ENCODE data around the gene COQ3.

The COQ3 gene, protein sequence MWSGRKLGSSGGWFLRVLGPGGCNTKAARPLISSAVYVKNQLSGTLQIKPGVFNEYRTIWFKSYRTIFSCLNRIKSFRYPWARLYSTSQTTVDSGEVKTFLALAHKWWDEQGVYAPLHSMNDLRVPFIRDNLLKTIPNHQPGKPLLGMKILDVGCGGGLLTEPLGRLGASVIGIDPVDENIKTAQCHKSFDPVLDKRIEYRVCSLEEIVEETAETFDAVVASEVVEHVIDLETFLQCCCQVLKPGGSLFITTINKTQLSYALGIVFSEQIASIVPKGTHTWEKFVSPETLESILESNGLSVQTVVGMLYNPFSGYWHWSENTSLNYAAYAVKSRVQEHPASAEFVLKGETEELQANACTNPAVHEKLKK

GRCh38 chr6:99393698-99394531 is at the start of gene COQ3:
Gene COQ3 (minus strand): TSS chr6:99394195. CDS start chr6:99394179, 16 bp downstream.
- CTCF ChIA-PET = no interaction called here
- TF ChIP-seq, protein P1, sequence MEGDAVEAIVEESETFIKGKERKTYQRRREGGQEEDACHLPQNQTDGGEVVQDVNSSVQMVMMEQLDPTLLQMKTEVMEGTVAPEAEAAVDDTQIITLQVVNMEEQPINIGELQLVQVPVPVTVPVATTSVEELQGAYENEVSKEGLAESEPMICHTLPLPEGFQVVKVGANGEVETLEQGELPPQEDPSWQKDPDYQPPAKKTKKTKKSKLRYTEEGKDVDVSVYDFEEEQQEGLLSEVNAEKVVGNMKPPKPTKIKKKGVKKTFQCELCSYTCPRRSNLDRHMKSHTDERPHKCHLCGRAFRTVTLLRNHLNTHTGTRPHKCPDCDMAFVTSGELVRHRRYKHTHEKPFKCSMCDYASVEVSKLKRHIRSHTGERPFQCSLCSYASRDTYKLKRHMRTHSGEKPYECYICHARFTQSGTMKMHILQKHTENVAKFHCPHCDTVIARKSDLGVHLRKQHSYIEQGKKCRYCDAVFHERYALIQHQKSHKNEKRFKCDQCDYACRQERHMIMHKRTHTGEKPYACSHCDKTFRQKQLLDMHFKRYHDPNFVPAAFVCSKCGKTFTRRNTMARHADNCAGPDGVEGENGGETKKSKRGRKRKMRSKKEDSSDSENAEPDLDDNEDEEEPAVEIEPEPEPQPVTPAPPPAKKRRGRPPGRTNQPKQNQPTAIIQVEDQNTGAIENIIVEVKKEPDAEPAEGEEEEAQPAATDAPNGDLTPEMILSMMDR (conservative IDR thresholded peaks at IDR 0.05; ENCODE audit: low read depth) = no peak
- POLR2A ChIA-PET (ENCODE audit: low non-redundant PET) = interaction anchor here (0.7 kb wide), 1 partner anchor 45 kb away, joined by 4 read pairs; the partner anchor contains the start of gene FAXC
- DNase-seq (ENCODE audit: low spot score) = peak; percentile 87
- peak within 1 kb of the TSS; percentile 90 for H3K27ac ChIP-seq

DNA sequence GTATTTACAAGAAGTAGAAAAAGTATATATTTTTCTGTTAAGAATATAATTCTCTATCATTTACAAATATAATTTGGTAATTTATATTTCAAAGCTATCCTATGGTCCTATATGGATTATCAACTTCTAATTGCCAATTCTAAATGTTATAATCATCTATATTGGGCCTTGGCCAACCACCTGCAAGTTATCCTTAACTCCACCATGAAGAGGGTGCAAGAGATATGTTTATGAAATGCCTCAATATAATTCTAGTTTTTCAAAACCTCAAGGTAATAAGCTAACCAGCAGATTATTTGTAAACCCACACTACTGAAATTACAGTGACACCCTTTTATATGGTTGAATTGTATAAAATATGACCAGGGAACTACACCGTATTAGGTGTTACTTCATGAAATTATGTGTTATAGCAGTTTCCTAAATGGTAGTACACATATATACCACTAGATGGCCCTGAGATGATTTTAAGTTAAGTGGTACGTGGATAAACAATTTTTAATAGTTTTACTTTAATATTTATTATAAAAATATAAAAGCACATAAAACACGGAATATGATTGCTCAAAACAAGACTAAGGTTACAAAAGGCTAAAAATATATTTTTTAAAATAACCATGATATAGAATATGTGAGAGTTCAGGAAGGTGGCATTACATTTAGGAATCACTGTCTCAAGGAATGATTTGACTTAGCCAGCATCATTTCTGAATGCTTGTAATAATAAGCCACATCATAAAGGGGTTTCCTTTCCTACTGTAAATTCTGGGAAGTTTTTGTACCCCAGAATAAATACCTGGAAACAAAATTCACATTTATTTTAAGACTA is 40.9 kb upstream of the COQ3 start:
- no peak overlapping the region for H3K27ac ChIP-seq
- ChIA-PET POLR2A (ENCODE audit: low non-redundant PET) (no interaction called here), CTCF (interaction anchor here (0.7 to 1.2 kb wide), 3 partner anchors 17 to 1152 kb away, joined by 3 to 6 read pairs (median 3); no protein-coding TSS in a partner anchor)
- DNase-seq (ENCODE audit: low spot score) = peak; percentile 28
- TF ChIP-seq, protein P1 (conservative IDR thresholded peaks at IDR 0.05; ENCODE audit: low read depth) = peak; percentile 73

DNA sequence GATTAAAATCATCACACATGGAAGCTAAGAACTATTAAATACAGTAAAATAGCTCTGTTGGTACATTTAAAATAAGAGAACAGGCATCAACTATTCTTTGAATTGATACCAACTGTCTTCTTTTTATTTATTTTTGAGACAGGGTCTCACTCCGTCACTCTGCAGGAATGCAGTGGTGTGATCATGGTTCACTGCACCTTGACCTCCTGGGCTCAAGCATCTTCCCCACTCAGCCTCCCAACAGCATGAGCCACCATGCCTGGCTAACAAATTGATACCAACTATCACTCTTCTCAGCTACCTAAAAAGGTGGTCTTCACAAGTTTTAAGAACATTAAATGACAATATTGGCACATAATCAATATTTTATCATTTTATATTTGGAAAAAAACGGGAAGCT is 38.9 kb upstream of the COQ3 start:
- TF ChIP-seq, protein P1 (conservative IDR thresholded peaks at IDR 0.05; ENCODE audit: low read depth) = no peak
- DNase-seq (ENCODE audit: low spot score) = no peak
- H3K27ac ChIP-seq = no peak overlapping the region
- POLR2A ChIA-PET (ENCODE audit: low non-redundant PET) = no interaction called here
- CTCF ChIA-PET = interaction anchor here (0.6 kb wide), 1 partner anchor 249 kb away, joined by 3 read pairs; no protein-coding TSS in a partner anchor

GRCh38 chr6:99431901-99432300 is 37.9 kb upstream of the COQ3 start:
- TF ChIP-seq, protein P1 (conservative IDR thresholded peaks at IDR 0.05; ENCODE audit: low read depth) = no peak
- CTCF ChIA-PET = no interaction called here
- POLR2A ChIA-PET (ENCODE audit: low non-redundant PET) = no interaction called here
- DNase-seq (ENCODE audit: low spot score) = no peak
- no peak overlapping the region for H3K27ac ChIP-seq

- ChIA-PET CTCF (no interaction called here), POLR2A (ENCODE audit: low non-redundant PET) (no interaction called here)
- no peak for DNase-seq (ENCODE audit: low spot score)
- TF ChIP-seq, protein P1 (conservative IDR thresholded peaks at IDR 0.05; ENCODE audit: low read depth) = no peak
- H3K27ac ChIP-seq = no peak overlapping the region
Measured at GRCh38 chr6:99427988-99428387, 34.0 kb upstream of the COQ3 start.

GRCh38 chr6:99426451-99426757 is 32.4 kb upstream of the COQ3 start:
- H3K27ac ChIP-seq = peak overlapping the region; percentile 99
- POLR2A ChIA-PET (ENCODE audit: low non-redundant PET) = no interaction called here
- DNase-seq (ENCODE audit: low spot score) = no peak
- TF ChIP-seq, protein P1 (conservative IDR thresholded peaks at IDR 0.05; ENCODE audit: low read depth) = no peak
- CTCF ChIA-PET = interaction anchor here (1.1 to 1.2 kb wide), 2 partner anchors 11 to 24 kb away, joined by 4 read pairs; no protein-coding TSS in a partner anchor

Data from RWPE1 (cell line).